B cell (primary cell): ENCODE data around the gene HDHD3. TPM values are rescaled to one million over a fixed set of nuclear protein-coding genes. Genes with fewer than 3 reads are reported as not detected.

Experiments
- ATAC-seq: fragments of 200-7000 bp; cut with Tn5 transposase; one replicate; pipeline ENCODE4 v1.10.0; 2021; ENCODE audit warnings: low read depth, mild to moderate bottlenecking, moderate number of reproducible peaks, moderate library complexity
- CTCF ChIA-PET: fragments of 350-600 bp; sonication (Branson Sonifier 250); formaldehyde crosslinking; loops from one replicate; lab custom pipeline; 2021; ENCODE audit warnings: antibody characterized with exemption, inconsistent platforms; lab: Charles Lee
- POLR2A ChIA-PET: fragments of 350-600 bp; sonication (Branson Sonifier 250); formaldehyde crosslinking; loops from one replicate; lab custom pipeline; 2021; ENCODE audit warnings: antibody characterized with exemption; lab: Charles Lee
- DNase-seq: peaks from one replicate; pipeline ENCODE4 v3.0.0; 2013
- H2AFZ ChIP-seq: 2 replicates; pipeline ENCODE4 v1.6.1; 2012; ENCODE audit warnings: mild to moderate bottlenecking, low read depth, low read length; ENCODE audit not compliant: insufficient read depth, poor library complexity, severe bottlenecking
- H3K27ac ChIP-seq, 2 donors: 1 replicate in 1 of 2; 2 replicates in 1 of 2; pipeline ENCODE4 v1.5.1; 2012 to 2013; ENCODE audit warnings: low read length in 2 of 2, mild to moderate bottlenecking in 2 of 2, moderate library complexity in 1 of 2
- H3K27me3 ChIP-seq, 4 experiments: fragments of 200-600 bp in 1 of 4; sonication (generic) in 1 of 4; replicated peaks in 1 of 4; 1 replicate in 2 of 4; 2 replicates in 2 of 4; pipeline versions ENCODE4 v1.6.1 to v1.7.0; 2013 to 2016; ENCODE audit warnings: low read length in 3 of 4, mild to moderate bottlenecking in 2 of 4, mixed read lengths in 1 of 4, moderate library complexity in 1 of 4; ENCODE audit not compliant: insufficient read depth in 4 of 4, control insufficient read depth in 3 of 4; ENCODE audit errors: control extremely low read depth in 1 of 4
- H3K36me3 ChIP-seq, 2 experiments: replicated peaks in 1 of 2; 1 replicate in 1 of 2; 2 replicates in 1 of 2; pipeline versions ENCODE4 v1.6.1 to v1.7.1; 2013; ENCODE audit warnings: low read length in 1 of 2; ENCODE audit not compliant: insufficient read depth in 2 of 2, control insufficient read depth in 1 of 2; ENCODE audit errors: control extremely low read depth in 1 of 2, extremely low read depth in 1 of 2
- H3K4me1 ChIP-seq, 2 donors: fragments of 200-600 bp in 1 of 2; sonication (generic) in 1 of 2; 1 replicate in 1 of 2; 2 replicates in 1 of 2; pipeline versions ENCODE4 v1.5.1 to v1.6.1; 2013 to 2017; ENCODE audit warnings: low read length in 2 of 2; ENCODE audit not compliant: control insufficient read depth in 2 of 2, insufficient read depth in 2 of 2
- H3K4me2 ChIP-seq: replicated peaks from 2 replicates; pipeline ENCODE3; 2012; ENCODE audit warnings: mild to moderate bottlenecking, low read depth, low read length; ENCODE audit not compliant: poor library complexity, severe bottlenecking
- H3K4me3 ChIP-seq, 5 experiments: fragments of 200-600 bp in 1 of 5; sonication (generic) in 1 of 5; 1 replicate in 3 of 5; 2 replicates in 2 of 5; pipeline versions ENCODE4 v1.5.1 to v1.7.0; 2011 to 2016; ENCODE audit warnings: low read length in 4 of 5, mild to moderate bottlenecking in 4 of 5, low read depth in 2 of 5, control low read depth in 1 of 5, moderate library complexity in 1 of 5; ENCODE audit not compliant: insufficient read depth in 1 of 5; ENCODE audit errors: control extremely low read depth in 1 of 5, extremely low read depth in 1 of 5
- H3K79me2 ChIP-seq: fragments of 200-600 bp; sonication (generic); one replicate; pipeline ENCODE4 v1.6.0; 2016; ENCODE audit warnings: low read length; ENCODE audit not compliant: control insufficient read depth, insufficient read depth
- H3K9ac ChIP-seq: fragments of 200-600 bp; sonication (generic); 2 replicates; pipeline ENCODE4 v1.6.1; 2017; ENCODE audit warnings: mild to moderate bottlenecking, low read length, moderate library complexity
- H3K9me3 ChIP-seq, 3 donors: one replicate each; pipeline versions ENCODE4 v1.6.1 to v1.7.1; 2013; ENCODE audit warnings: low read length in 2 of 3; ENCODE audit not compliant: control insufficient read depth in 2 of 3, insufficient read depth in 1 of 3; ENCODE audit errors: control extremely low read depth in 1 of 3
- H4K20me1 ChIP-seq: 2 replicates; pipeline ENCODE4 v1.6.0; 2012; ENCODE audit warnings: mild to moderate bottlenecking, low read length; ENCODE audit not compliant: insufficient read depth, control insufficient read depth, poor library complexity, severe bottlenecking
- H3K27ac Mint-ChIP-seq: one replicate; pipeline ENCODE4 v1.8.0; 2021; ENCODE audit warnings: mixed read lengths
- H3K27me3 Mint-ChIP-seq: one replicate; pipeline ENCODE4 v1.8.0; 2021; ENCODE audit warnings: mixed read lengths
- H3K4me1 Mint-ChIP-seq: one replicate; pipeline ENCODE4 v1.8.0; 2021; ENCODE audit warnings: mixed read lengths
- H3K4me3 Mint-ChIP-seq: one replicate; pipeline ENCODE4 v1.8.0; 2021; ENCODE audit warnings: mixed read lengths
- H3K9me3 Mint-ChIP-seq: one replicate; pipeline ENCODE4 v1.8.0; 2022; ENCODE audit warnings: mixed read lengths; ENCODE audit not compliant: insufficient read depth
- EZH2 ChIP-seq: IDR thresholded peaks from 2 replicates; pipeline ENCODE4 v1.6.1; 2012; ENCODE audit warnings: borderline replicate concordance, low read depth, mild to moderate bottlenecking, moderate library complexity, low read length; ENCODE audit not compliant: insufficient read depth, poor library complexity, severe bottlenecking
- WGBS: methylation state at CpG from one replicate; pipeline ENCODE4 v1.1.5; 2013; ENCODE audit warnings: missing lambda C conversion rate; ENCODE audit not compliant: insufficient coverage; 5-methylcytosine and 5-hydroxymethylcytosine counted together
- intact Hi-C: fragments of 100-400 bp; cut with micrococcal nuclease; formaldehyde crosslinking; loops from one replicate; pipeline ENCODE4 v1.10.0; 2022
- polyA minus RNA-seq: library from RNA; depleted of rRNA, polyadenylated mRNA; stranded (reverse); fragments of >200 nt; gene quantifications from 2 replicates; pipeline ENCODE4 v1.2.3, GENCODE V29; 2012
- polyA plus RNA-seq: library from polyadenylated mRNA; depleted of rRNA; stranded (reverse); fragments of >200 nt; gene quantifications from 2 replicates; pipeline ENCODE4 v1.2.3, GENCODE V29; 2012
- total RNA-seq, 2 donors: library from RNA; stranded (reverse); fragments of 120-200 nt in 1 of 2; gene quantifications; 1 replicate in 1 of 2; 2 replicates in 1 of 2; pipeline versions ENCODE4 v1.2.3 to v1.2.4, GENCODE V29; 2013 to 2022
- TF ChIP-seq, protein P1 (sequence below): fragments of 200-600 bp; IDR thresholded peaks from one replicate; pipeline ENCODE4 v1.8.0; 2022; ENCODE audit warnings: antibody characterized with exemption, mild to moderate bottlenecking

The HDHD3 gene, protein sequence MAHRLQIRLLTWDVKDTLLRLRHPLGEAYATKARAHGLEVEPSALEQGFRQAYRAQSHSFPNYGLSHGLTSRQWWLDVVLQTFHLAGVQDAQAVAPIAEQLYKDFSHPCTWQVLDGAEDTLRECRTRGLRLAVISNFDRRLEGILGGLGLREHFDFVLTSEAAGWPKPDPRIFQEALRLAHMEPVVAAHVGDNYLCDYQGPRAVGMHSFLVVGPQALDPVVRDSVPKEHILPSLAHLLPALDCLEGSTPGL
- total RNA-seq (26.2 and 29.6 TPM in 2 replicates), polyA plus RNA-seq (22.7 and 36.3 TPM in 2 replicates), polyA minus RNA-seq (22.0 and 31.0 TPM in 2 replicates)
- 21.6 TPM for total RNA-seq (2013)

DNA sequence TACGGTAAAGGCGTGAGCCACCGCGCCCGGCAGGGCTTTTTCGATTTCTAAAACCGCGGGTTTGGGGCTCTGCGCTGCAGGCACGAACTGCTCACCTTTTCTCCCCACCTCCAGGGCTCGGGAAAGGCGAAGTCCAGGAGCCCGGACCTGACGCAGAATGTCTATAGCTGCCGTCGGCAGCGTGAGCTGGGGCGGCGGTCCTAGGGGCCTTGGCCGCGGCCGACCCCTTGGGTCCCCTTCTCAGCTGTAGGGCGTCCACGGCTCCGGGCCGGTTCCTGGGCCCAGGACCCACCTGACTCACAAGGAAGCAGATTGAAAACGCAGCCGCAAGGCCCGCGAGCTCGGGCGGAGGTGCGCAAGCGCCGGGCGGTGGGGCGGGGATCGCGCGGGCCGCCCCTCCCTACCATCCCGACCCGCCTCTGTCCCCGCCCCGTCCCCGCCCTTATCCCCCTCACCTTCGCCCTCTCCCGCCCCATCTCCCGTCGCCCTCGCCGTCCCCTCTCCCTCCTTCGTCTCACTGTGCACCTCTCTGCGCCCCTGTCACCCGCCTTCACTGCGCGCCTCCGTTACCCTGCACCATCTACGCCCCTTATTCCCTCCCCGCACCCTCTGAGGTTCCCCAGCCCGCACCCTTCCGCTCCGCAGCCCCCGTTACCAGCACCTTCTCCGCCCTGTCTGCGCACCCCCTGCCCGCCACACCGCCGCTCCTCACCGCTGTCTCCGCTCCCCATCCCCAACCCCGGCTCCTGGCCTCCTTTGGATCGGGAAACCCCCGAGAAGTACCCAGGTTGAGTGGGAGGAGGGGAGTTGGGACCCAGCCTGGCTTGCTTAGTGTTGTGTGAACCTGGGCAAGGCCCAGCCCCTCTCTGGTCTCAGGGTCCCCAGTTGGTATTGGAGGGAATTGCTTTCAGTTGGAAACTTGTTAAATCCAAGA, at the start of gene HDHD3:
Gene HDHD3, minus strand, starts transcription at position 353 of the 934 bp plus-strand sequence. CDS start 2,632 bp downstream, outside the sequence.
- Mint-ChIP-seq H3K4me1 (peaks cover 24% of the 10 kb centered on the region), H3K27ac (peak within 1 kb of the TSS; percentile 87), H3K9me3 (no peaks in the 10 kb centered on the region), H3K4me3 (peak within 1 kb of the TSS; percentile 96), H3K27me3 (no peaks in the 10 kb centered on the region)
- intact Hi-C loops = loop anchor here (1.0 kb wide), 3 partner anchors 24 to 37 kb away; partner anchors contain the start of genes ALAD, C9orf43, POLE3 and WDR31
- under 1% methylated on average over 68 of the region's 74 CpGs for WGBS
- H3K9me3 ChIP-seq = no peaks in the 10 kb centered on the region
- H3K27me3 ChIP-seq = no peaks in the 10 kb centered on the region
- TF ChIP-seq EZH2 = no peak
- TF ChIP-seq, protein P1, sequence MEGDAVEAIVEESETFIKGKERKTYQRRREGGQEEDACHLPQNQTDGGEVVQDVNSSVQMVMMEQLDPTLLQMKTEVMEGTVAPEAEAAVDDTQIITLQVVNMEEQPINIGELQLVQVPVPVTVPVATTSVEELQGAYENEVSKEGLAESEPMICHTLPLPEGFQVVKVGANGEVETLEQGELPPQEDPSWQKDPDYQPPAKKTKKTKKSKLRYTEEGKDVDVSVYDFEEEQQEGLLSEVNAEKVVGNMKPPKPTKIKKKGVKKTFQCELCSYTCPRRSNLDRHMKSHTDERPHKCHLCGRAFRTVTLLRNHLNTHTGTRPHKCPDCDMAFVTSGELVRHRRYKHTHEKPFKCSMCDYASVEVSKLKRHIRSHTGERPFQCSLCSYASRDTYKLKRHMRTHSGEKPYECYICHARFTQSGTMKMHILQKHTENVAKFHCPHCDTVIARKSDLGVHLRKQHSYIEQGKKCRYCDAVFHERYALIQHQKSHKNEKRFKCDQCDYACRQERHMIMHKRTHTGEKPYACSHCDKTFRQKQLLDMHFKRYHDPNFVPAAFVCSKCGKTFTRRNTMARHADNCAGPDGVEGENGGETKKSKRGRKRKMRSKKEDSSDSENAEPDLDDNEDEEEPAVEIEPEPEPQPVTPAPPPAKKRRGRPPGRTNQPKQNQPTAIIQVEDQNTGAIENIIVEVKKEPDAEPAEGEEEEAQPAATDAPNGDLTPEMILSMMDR = no peak
- H4K20me1 ChIP-seq = no peaks in the 10 kb centered on the region
- H3K4me2 ChIP-seq = peak within 1 kb of the TSS; percentile 100
- H3K4me1 ChIP-seq = peaks cover 7 to 21% of the 10 kb centered on the region in 2 donors
- peak within 1 kb of the TSS; percentile 56 to 78 for H3K27ac ChIP-seq
- CTCF ChIA-PET = interaction anchor here (1.0 to 1.4 kb wide), 5 partner anchors 24 to 104 kb away, joined by 3 to 6 read pairs (median 3); partner anchors contain the start of gene ALAD
- peak; percentile 92 for ATAC-seq
- peaks cover 5% of the 10 kb centered on the region for H3K79me2 ChIP-seq
- peaks cover 0 to 25% of the 10 kb centered on the region in 2 experiments for H3K36me3 ChIP-seq
- H2AFZ ChIP-seq = peak within 1 kb of the TSS; percentile 100
- DNase-seq = peak; percentile 89
- POLR2A ChIA-PET = interaction anchor here (0.6 to 2.0 kb wide), 7 partner anchors 22 to 108 kb away, joined by 3 to 11 read pairs (median 4); partner anchors contain the start of genes ALAD, BSPRY, C9orf43 and CDC26
- peak within 1 kb of the TSS; percentile 84 for H3K9ac ChIP-seq
- H3K4me3 ChIP-seq = peak within 1 kb of the TSS; percentile 51 to 98 (median 87)
